Ammon's horn (tissue), 1 donor: Measurements from ENCODE around the gene KIF16B.
A peak's percentile ranks its signal among the peaks of the same experiment; 100 is the strongest.

Experiments used
- DNase-seq: peaks from one replicate; pipeline ENCODE4 v3.0.0-alpha.2; 2016; ENCODE audit warnings: low spot score

Gene KIF16B

DNA sequence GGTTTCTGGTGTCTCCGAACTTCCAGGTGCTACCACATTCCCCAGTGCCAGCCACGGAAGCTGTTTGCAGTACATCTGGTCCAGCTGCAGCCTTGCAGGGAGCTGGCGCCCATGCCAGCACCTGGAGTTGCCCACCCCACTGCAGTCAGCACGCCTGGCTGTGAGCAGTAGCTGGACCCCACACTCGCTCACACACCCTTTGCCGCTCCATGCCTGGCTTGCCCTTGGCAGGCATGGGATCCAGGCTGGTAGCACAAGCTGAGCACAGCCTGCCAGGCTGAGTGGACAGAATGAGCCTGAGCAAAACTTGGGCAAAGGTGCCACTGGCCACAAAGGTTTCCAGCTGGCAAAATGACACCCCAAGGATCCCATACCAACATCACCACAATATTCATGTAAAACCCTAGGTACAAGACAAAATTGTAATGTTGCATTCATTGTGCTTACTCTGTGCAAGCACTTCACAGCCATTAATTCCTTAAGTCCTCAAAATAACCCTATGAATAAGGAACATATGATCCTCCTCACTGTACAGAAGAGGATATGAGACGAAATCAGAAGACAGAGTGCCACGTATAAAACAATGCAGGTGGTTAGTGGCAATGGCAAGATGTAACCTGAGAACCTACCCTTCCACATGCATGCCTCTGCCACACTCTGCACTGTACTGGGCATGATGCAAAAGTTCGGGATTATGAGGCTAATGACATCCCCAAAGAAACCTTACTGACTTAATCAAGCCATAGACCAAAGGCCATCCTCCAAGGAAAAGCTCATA lies 18.3 kb downstream of the KIF16B start:
- no peak for DNase-seq

DNA sequence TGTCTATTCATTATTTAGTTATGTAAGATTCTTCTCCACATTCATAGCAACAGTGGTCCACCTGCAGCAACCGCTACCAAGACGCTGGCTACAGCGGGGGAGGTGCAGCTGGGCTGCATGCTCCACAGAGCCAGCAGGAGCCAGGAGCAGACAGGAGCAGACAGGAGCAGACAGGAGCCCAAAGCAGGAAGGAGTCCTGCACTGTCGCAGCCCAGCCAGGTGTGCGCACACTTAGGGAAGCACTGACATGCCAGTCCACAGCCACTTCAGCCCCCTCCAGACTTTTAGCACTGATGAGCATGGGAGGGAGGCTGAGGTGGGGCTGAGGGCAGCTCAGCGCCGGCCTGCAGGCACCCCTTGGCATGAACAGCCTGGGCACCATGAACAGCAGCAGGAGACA lies 19.6 kb downstream of the KIF16B start:
- no peak for DNase-seq

DNA sequence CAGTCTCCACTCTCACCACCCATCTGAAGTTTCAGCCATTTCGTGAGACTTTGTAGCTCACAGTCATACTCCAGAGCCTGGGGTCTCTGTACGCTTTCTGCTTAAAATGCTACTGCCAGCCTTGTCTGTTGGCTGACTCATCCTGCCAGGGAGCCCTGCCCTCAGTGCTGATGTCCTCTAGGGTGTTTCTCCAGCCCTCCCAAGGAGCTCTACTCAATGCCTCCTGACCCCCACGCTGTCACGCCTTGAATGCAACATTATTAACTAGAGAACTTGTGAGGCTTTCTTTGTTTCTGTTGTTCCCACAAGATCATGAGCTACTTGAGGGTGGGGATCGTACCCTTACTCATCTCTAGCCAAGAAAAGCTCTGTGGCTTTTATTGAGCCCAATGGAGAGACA lies 20.1 kb downstream of the KIF16B start:
- DNase-seq, result no peak

DNA sequence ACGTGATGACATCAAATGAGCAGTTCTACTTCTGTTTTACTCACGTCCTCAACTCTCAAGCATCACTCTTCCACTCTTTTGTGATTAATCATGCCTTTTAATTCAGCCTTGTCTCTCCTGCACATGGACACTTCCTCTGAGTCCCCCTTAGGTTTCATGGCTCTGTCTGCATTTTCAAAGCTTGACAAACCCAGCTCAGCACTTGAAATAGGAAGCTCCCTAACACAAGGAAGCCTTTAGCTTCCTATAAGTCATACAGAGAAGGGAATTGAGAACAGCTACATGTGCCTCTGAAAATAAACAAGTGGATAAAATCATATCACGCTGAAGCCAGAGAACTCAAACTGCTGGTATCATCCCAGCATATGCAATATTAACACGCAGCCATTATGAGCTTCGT lies 21.2 kb downstream of the KIF16B start:
- peak; percentile 32 for DNase-seq

DNA sequence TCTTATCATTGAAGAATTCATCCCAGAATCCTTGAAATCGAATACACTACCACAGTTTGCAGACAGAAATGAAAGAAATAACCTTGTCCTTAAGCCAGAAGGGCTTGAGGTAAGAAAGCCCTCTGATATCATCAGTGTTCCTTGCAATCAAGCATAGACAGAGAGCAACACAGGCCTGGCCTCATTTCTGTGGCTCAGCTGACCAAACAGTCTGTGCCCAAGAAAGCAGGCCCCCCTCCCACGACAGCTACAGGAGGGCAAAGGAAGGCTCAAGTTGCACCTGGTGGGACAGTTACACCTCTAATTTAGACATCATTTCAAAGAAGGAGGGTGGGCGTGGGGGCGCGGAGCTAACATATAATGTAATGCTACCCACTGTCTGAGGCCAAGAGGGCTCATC lies 21.6 kb downstream of the KIF16B start:
- DNase-seq, result no peak

GRCh38 chr20:16548068-16548672 lies 25.1 kb downstream of the KIF16B start:
- no peak for DNase-seq

- DNase-seq, result no peak
These were observed 28.3 kb downstream of the KIF16B start for GRCh38 chr20:16544949-16545348.

GRCh38 chr20:16542477-16542876 lies 30.8 kb downstream of the KIF16B start:
- DNase-seq, result no peak

GRCh38 chr20:16541878-16542277 lies 31.4 kb downstream of the KIF16B start:
- DNase-seq, result no peak

DNA sequence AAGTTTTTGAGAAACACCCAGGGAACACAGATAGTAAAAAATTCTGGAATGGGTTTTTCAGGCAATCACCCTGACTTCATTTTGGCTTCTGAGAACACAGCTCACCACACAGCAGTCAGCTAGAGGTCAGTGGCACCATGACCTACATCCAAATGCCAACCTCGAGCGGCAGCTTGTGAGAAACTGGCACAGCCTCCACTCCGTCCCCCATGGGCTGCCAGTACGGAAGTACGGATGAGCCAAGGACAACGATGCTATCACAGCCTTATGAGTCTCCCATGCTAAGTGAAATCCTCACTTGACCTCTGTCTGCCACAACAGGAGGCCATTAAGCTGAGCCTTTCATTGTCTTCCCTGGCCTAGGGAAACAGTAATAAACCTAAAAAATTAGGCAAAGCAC lies 32.0 kb downstream of the KIF16B start:
- peak; percentile 17 for DNase-seq

DNA sequence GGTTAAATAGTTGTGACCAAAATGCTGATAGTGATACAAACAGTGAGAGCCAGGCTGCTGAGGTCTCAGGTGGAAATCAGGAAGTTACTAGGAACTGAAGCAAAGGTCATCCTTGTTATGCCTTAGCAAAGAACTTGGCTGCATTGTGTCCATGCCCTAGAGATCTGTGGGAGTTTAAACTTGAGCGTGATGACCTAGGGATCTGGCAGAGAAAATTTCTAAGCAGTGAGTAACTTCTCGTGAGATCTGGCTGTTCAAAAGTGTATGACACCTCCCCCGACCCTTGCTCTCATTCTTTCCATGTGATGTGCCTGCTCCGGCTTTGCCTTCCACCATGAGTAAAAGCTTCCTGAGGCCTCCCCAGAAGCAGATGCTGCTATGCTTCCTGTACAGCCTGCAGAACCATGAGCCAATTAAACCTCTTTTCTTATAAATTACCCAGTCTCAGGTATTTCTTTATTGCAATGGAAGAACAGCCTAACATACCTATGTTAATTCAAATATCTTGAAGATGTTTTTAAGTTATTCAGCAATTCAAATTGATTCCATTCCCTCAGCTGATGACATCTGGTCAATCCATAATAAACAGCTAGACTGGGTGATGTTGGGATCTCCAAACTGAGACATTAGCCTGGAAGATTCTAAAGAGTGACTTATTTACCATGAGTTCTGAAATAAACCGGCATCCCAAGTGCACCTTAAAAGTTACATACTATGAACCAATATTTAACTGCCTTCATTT lies 33.8 kb downstream of the KIF16B start:
- DNase-seq, result no peak

DNA sequence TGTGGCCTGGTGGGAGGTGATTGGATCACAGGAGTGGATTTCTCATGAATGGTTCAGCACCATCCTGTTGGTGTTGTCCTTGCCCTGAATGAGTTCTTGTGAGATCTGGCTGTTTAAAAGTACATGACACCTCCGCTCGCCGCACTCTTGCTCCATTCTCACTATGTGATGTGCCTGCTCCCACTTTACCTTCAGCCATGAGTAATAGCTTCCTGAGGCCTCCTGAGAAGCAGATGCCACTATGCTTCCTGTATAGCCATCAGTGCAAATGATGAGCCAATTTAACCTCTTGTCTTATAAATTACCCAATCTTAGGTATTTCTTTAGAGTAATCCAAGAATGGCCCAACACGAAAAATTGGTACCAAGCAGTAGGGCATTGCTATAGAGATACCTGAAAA lies 34.5 kb downstream of the KIF16B start:
- DNase-seq, result no peak

DNA sequence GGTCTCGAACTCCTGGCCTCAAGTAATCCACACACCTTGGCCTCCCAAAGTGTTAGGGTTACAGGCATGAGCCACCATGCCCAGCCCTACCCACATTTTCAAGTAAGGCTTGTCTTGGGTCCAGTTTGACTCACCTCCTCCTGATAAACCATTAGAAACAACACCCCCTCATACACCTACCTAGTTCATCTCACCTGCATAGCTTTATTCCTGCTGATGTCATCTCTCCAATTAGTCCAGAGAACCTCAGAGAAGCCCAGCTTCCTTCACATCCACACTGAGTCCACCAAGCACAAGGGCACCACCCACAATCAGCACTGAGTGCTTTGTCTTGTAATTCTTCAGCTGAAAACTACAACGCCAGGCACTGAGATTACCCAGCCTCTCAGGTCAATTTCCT lies 35.3 kb downstream of the KIF16B start:
- no peak for DNase-seq

DNA sequence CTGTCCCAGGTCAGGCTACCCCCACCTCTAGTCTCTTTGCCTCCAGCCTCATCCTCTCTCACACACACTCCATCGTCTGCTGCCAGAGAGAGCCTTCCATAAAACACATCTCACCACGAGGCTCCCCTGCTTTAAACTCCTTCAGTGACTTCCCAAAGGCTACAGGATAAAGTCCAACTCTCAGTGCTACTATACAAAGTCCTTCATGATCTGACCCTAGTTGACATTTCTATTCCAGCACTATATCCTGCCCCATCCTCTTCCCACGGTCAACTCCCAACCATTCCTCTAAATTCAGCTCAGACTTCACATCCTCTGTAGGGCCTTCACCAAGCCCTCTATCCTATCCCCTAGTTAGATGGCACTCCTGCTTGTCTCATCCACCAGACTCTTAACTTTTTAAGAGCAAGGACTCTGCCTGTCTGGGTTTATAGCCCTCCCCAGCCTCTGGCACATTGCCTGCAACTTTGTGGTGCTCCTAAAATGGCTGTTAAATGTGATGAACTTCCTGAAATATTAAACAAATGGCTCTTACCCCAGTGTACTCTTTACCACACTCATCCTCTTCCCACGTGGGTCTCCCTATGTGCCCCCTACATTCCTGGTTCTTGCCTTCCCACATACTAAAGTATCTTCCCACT lies 36.1 kb downstream of the KIF16B start:
- no peak for DNase-seq

DNA sequence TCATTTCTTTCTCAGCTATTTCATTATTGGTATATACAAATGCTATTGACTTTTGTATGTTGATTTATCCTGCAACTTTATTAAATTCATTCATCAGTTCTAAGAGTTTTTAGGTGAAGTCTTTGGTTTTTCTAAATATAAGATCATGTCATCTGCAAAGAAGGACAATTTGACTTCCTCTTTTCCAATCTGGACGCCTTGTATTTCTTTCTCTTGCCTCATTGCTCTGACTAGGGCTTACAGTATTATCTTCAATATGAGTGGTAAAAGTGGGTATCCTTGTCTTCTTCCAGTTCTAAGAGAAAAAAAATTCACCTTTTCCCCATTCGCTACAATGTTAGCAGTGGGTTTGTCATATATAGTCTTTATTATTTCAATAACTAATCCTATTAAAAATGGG lies 38.0 kb downstream of the KIF16B start:
- no peak for DNase-seq

- DNase-seq, result no peak
These were observed 39.7 kb downstream of the KIF16B start for GRCh38 chr20:16533502-16533901.

GRCh38 chr20:16531485-16531884 lies 41.8 kb downstream of the KIF16B start:
- no peak for DNase-seq

GRCh38 chr20:16530201-16530681 lies 43.0 kb downstream of the KIF16B start:
- DNase-seq, result no peak

GRCh38 chr20:16528078-16528477 lies 45.2 kb downstream of the KIF16B start:
- no peak for DNase-seq

- no peak for DNase-seq
These were observed 45.8 kb downstream of the KIF16B start for GRCh38 chr20:16527438-16527837.

- no peak for DNase-seq
These were observed 46.5 kb downstream of the KIF16B start for GRCh38 chr20:16526433-16527380.
